GM21367 (cell line): ENCODE data around the gene SPTBN1.

ENCODE experiments used
- ATAC-seq: cut with Tn5 transposase; IDR thresholded peaks from one replicate; pipeline ENCODE4 v1.9.1; 2021; ENCODE audit not compliant: unreplicated experiment

Gene SPTBN1

DNA sequence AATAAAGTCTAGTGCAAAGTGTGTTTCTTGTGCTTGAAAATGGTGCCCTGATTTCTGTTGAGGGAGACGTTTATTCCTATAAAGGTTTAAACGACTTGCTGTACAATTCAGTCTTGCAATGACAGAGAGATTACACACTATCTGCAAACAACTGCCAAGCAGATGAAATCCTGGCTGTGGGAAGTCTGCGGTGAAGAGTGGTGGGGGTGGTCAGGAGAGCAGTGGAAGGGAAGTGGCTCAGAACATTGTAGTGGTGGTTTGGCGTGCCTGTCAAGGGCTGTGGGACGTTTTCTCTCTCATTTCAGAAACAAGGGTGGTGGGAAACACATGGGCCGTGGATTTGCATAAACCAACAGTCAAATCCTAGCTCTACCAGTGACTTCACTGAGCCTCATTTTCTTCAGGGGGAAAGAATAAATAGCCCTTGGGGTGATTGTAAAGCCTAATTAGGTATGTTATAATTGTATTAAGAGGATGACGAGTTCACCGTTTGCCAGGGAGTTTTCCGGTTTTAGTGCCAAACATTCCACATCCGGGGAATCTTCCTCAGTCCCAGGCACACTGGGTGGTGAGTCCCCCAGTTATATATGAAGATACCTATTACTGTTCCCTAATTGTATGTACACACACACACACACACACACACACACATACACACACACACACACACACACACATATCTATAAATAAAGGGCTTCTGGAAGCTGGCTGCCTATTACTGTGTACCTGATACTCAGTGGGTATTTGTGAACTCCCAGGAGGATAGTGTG, 115.0 kb downstream of the SPTBN1 start:
- peak; percentile 55 for ATAC-seq

DNA sequence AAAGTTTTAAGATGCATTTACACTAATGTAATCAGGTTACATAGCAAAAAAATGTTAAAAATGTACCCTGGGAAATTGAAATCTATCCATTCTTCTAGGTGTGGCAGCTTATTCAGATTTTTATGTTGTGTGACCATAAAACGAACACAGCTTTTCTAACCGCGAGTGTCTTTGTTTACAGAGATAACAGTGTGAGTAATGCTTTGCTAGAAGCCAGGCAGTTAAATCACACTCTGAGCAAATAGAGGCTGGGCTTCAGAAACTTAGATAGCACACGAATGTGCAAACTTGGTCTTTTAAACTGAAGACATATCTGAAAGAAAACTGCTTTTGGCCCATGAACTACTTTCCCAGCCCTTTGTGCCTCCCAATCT, 116.1 kb downstream of the SPTBN1 start:
- no peak for ATAC-seq

DNA sequence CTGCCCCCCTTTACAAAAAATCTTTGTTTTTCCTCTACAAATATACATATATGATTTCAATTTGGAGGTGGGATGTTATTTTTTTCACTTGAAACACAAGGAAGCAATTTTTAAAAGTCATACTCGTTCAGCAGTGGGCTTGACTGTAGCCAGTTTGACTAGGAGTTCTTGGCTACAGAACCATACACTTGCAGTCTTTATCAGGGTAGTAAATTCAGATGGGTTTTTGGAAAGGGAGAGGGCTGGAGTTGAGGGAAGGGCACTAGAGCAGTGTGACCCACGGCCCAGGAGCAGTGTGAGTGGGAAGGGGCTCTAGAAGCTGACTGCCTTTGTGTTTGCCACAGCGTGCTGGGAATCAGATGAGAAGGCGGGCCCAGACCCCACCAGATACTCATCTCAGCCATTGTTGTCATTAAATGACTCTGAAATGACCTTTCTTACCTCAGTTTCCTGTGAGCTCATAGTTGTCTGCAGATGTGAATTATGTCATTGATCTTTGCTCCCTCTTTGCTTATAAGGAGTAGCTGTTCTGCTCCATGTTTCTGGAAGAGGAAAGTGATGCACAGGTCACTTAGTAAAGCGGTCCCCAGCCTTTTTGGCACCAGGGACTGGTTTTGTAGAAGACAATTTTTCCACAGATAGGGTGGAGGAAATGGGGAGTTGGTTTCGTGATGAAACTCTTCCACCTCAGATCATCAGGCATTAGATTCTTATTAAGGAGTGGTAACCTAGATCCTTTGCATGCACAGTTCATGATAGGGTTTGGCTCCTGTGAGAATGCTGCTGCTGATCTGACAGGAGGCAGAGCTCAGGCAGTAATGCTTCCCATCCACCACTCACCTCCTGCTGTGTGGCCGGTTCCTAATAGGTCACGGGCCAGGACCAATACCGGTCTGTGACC, 116.8 kb downstream of the SPTBN1 start:
- no peak for ATAC-seq

DNA sequence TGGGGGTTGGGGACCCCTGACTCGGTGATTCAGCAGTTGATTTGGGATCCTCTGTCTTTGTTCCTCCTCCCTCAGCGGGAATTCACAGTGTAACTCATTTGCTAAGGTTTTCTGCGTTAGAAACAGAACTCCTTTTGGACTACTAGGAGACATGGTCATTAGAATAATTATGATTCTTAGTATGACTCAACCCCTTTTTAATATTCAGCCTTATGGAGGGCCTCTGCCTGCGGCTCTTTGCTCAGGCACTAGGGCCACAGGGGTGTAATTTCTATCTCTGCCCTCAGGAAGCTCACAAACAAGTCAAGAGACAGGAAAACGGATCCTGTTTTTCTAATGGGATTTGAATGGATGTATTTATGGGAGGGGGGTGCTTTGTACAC, 117.4 kb downstream of the SPTBN1 start:
- no peak for ATAC-seq

DNA sequence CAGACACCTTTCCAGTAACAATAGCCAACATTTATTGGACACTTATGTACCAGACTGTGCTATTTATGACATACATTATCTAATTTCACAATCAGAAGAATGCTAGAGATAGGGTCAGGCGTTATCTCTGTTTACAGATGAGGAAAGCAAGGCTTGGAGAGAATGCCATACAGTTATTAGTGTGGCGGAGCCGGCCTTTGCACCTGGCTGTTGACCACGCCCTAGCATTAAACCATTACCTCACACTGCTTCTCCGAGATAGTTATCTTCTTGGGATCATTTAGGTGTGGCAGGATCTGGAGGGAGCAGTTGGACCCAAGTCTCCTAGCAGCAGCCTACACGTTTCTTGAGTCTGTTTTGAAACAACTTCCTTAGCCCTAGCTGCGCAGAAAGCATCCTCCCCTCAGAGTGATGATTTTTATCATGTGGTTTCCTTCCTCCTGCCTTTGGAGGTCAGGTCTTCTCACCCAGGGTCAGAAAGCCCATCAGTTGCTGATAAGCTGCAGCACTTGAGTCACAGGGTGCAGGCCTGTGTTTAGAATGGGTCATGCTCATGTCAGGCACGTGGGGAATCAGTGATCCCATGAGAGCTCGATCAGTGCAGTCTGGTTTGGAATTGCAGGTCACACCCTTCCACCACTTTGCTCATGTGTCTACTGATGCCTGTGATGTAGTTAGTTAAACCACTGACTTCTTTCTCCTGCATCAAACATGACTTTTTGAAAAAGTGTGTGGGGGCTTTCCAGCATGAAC, 118.2 kb downstream of the SPTBN1 start:
- ATAC-seq = peak; percentile 35

DNA sequence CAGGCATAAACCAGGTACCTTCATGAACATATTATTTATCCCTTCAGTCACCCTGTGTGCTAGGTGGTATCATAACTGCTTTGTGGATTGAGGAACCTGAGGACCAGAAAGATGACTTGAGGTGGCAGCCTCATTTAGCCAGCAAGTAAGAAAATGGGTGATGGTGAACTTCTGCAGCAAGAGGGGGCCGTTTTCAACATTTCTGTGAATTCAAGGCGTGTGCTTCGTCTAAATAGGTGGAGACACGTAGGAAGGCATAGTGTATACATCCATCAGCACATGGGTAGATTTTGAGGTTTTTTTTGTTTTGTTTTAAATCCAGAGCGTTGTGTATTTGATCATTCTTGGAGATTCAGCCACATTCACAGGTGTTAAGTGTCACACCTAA, 118.7 kb downstream of the SPTBN1 start:
- ATAC-seq = no peak

DNA sequence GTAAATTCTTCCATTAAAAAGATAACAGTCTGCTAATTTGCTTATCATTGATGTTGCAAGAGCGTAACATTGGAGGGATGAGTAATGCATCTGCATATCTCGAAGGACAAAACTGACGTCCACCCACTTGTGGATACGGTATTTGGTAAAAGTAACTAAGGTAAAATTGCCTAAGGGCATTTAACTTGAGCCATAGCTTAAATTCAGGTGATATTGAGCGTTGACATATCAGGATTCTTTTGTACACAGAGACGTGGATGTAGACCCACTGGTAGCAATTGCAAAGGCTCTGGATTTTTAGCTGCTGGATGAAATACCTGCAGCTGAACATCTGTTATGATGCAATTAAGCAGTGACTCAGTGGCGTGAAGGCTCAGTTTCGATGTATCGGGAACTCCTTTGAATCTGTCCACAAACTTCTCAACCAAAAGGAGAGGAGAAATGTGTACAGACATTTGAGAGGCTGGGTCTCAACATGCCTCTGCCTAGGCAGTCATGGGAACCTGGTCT, 119.3 kb downstream of the SPTBN1 start:
- no peak for ATAC-seq

DNA sequence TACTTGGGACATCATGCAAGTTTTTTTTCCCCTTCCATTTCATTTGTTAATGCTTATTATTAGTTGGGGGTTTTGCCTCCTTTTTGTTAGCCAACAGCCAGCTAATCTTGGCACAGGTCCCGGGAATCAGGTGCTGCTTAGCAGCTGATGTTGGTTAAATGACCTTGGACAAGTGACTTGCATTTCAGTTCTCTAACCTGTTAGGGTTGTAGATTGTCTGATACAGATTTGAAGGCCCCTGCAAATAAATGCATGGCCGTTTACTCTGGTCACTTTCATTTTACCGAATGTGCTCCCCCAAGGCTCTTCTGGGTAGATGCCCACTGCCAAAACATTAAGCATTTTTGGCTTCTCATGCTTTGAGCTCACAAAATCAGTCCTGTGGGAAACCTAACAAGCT, 120.9 kb downstream of the SPTBN1 start:
- ATAC-seq = no peak

DNA sequence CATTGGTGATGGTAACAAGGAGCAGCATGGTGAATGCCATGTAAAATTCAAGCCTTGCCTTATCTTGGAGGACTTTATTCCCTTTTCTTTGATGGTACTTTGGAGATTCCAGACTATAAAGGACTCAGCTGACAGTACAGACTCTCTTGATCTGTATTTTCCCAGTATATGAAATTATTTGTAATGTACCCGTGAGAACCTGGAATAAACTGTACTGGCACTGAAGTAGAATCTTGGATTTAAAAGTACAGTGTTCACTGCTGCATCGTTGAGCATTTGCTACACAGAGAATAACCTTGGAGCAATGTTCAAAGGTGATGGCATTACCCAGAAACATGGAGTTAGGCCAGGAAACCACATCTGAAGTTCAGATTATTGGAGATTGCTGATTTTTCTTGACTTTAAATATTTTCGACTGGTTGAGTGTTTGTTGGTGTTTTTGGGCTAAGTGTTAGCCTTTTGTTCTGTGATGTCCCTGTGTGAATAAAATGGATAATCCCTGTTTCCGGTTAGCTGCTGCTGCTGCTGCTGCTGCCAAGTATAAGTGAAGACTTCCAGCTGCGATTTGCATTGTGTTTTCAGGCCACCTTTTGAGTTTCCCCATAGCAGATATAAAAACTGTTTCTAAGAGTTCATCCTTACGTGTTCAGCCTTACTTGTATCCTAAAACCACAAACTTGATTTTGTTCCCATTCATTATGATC, 122.0 kb downstream of the SPTBN1 start:
- no peak for ATAC-seq

DNA sequence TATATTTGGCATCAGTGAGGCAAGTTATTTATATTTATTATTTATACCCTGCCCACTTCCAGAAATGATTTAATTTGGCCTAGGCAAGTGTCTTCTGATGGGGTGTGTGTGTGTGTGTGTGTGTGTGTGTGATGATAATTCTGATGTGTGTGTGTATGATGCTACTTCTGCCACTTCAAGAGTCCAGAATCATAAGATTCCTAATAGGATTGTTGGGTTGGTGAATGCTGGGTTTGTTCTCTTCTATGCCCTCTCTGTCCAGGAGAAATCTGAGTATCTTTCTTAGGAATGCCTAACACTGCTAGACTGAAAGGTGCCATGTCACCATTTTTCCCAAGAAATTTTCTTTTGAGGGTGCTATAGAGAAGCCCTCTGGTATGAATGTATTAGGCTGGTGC, 122.5 kb downstream of the SPTBN1 start:
- no peak for ATAC-seq

DNA sequence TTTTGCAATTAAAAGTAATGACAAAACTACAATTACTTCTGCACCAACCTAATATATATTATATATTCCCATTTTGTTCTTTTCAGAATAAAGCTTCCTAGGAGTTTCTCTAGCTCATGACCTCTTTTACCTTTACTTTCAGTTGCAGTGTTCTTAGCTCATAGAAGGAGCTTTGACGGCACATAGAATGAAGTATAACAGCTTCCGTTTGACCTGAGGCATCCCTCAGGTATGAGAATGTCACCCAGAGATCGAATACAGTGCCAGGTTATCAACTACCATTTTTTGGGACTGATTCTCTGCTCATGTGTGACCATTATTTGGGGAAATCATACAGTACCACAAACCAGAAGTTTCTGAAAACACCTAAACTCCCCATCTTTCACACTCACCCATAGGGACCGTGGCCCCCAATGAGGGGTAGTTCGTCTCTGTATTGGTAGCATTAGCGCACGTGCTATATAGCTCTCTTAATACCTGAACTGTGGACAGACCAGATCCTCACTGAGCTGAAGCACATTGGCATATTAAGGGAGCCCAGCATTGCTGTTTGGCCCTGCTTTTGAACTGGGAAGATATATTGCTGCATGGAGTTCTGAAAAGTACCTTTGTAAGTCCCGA, 123.0 kb downstream of the SPTBN1 start:
- ATAC-seq = no peak

DNA sequence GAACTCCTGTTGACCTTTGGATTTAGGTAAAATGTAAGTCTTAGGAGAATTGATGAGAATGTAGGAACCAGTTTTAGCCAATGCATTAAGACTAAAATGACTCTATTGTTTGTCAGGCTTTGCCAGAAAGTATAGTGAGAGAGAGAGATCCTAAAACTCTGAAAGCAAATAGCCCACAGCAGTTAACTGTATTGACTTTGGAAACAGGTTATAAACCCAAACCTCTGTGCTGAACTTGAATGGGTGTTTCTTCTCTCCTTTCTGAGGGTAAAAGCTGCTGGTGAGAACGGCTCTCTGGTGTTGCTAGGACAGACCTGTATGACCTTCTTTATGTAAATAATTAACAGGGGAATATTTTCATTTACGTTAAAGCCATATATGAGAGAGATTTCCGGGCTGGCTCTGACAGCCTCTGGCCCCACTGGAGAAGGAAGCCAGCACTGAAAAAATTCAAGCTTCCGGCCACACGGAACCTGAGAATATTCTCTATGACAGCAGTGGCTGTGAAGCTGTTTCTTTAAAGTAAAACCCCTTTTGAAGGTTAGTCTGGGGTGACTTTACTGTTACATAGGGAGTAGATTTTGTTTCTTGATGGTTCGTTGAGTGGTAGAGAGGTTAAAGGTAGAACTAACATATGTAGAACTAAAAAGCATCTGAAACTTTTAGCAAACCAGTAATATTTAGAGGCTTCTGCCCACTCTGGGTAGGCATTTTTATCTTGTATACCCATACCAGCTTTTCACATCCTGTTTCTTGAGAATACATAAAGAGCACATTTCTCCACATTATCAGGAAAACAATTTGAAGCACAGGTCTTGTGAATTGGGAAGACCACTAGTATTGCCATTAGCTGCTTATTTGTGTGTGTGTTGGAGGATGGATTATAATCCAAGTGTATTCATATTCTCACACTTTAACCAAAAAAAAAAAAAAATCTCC, 123.8 kb downstream of the SPTBN1 start:
- peak; percentile 68 for ATAC-seq

DNA sequence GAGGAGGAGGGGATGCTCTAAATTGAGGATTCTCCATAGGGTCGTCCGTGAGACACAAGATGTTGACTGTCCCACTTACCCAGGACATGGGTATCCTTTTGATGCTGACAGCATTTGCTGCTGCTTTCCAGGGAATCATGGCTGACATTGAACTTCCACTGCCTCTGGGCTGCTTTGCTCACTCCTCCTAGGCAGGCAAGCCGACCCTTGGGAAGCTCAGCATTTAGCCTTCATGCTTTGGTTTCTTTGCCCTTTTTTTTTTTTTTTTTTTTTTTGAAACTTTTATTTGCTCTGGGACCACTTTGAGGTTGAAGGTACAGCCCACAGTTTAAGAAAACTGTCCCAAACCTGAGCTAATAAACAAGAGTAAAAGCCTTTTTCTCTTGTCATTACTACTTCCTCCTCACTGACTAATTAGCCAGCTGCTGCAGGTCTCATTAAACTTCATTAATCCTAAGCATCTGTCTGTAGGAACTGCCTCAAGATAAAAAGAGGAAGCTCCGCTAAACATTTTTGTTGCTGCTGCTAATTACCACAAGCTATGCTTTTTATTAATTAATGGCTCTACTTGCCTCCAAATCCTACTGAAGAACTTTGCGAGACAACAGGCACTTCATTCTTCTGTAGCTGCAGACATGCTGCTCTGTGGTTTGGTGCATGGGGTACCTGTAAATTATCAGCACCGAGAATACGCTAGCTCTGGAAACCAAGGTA, 125.4 kb downstream of the SPTBN1 start:
- ATAC-seq = peak; percentile 33

DNA sequence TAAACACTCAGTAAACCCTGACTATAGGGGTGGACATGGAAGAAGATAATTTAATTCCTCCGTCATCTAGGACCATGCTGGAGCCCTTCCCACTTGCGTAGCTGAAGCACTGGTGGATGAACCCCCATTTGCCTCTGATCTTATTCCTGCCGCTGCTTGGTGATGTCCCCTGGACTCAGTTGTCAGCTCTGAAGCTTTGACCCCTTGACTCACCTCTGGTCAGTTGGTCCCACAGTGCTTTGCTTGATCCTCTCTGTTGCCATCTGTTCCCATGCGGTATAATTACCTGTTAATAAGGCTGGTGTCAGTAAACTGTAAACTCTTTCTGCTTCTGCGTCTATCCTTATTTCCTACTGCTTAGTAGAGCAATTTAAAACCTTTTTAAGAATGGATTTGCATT, 126.9 kb downstream of the SPTBN1 start:
- ATAC-seq = no peak

DNA sequence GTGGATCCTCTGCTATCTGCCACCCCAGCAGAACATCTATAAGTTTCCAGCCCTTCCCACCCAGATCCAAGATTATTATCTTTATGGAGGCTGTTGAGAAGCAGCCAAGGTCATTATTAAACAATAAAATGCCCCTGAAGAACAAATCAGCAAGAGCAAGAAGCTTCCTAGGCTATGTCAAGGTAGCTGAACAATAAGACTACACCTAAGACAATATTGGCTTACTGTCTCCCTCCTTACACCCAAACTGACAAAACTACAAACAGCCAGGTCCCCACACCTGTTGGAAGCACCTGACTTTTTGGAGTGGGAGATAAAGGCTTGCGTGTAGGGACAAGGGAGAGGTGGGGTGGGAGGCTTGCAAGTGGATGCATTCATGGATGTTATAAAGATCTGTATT, 128.5 kb downstream of the SPTBN1 start:
- ATAC-seq = no peak

DNA sequence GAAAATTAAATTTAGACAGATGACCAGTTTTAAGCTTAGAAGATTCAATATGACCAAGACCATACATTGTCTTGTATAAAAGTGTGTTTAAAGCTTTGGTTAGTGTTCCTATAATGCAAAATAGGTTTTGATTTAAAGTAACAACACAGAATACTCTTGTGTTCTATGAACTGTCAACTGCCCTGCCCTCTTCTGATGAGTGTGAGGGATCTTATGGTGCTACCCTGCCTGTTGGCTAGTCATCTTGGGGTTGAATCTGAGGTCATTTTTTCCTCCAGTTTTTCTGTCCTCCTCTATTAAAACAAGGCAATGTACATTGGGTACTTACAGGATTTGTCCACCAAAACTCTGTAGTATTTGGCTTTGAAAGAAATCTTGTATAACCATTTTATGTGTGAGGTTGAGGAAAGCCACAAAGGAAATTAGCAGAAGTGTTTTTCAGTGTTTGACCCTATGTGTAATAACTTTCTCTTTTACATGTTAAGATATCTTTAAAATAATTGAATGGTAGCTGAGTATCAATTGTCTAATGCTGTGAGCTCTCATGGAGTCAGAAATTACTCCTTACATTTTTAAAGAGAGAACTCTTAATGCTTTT, 129.1 kb downstream of the SPTBN1 start:
- ATAC-seq = no peak

DNA sequence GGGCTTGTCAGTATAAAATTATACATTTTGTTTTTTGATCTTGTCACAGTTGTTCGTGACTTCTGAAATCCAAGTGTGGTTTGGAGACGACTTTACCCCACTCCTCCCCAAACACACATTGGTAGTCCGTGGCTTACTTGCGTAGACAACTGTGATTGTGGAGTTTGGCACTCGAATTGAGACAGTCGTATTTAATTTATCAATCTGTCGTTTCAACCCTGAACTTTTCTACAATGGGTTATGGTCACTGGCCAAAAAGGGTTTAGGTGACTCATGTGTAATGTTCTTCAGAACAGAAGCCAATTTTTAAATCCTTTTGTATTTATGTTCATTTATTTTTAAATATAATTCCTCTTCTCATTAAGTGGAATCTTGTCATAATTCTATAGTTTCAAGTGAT, 129.9 kb downstream of the SPTBN1 start:
- no peak for ATAC-seq

DNA sequence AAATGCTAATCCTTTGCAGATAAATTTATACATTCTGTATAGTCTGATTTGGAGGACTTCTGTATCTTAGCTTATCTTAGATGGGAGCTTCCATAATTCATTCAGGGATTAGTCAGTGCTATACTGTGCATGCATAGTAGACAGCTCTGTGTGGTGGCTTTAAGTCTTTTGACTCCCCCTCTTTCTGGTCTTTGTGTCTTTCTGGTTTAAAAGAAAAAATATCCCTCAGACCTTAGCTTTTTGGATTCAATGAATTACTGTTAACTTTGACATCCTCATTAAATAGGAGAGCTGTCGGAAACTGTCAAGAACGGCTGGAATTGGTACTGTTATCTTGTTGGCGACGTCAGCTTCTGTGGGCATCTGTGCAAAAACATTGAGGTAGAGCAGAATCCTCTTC, 130.4 kb downstream of the SPTBN1 start:
- ATAC-seq = no peak
